ENCODE results near the gene RPL32.
A peak's percentile ranks its signal among the peaks of the same experiment; 100 is the strongest.

DNA sequence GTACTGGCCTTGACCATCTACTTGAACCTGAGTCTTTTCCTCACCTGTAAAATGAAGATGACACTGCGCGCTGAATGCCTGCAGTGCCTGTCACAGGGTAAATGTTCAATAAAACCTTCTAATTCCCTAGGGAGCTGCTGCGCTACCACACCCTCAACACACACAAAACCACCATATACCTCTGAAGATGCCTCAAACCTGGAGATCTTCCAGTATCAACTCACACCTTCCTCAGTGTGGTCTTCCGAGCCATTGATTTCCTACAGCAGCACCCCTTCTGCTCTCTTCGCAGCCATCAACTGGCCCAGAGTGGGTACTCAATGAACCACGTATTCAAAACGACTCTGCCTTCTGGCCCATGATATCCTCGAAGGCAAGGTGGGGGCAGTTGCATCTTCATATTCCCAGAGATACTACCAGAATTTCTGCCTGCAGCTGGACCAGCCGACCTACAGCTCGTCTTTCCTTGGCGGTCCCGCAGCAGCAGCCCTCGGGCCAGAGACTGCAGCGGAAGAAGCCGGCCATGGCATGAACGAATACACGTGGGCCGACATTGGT is 695 bp downstream of the RPL32 start:
- TF ChIP-seq CTCF (IDR thresholded peaks at IDR 0.05 in 2 of 3, conservative IDR thresholded peaks at IDR 0.05 in 1 of 3; ENCODE audit: borderline replicate concordance in 1 of 3, insufficient read depth in 1 of 3, low read depth in 2 of 3, low read length in 2 of 3) (no peak), RAD21 (IDR thresholded peaks at IDR 0.05; ENCODE audit: low read depth) (no peak), POLR2A (IDR thresholded peaks at IDR 0.05; ENCODE audit: borderline replicate concordance, extremely low read depth, insufficient read depth, insufficient read length) (no peak), SIN3A (IDR thresholded peaks at IDR 0.05; ENCODE audit: low read depth) (peak; percentile 28; the same call in 1 of the 2 replicates), EGR1 (IDR thresholded peaks at IDR 0.05; ENCODE audit: low read depth) (no peak), REST (IDR thresholded peaks at IDR 0.05; ENCODE audit: low read depth) (no peak), SRF (IDR thresholded peaks at IDR 0.05; ENCODE audit: low read depth) (no peak), POLR2AphosphoS5 (IDR thresholded peaks at IDR 0.05; ENCODE audit: low read depth, low read length) (no peak), EZH2 (IDR thresholded peaks at IDR 0.05) (no peak), ZFX (IDR thresholded peaks at IDR 0.05) (no peak), CEBPB (IDR thresholded peaks at IDR 0.05; ENCODE audit: low read depth) (no peak), MAX (IDR thresholded peaks at IDR 0.05) (no peak)
- TF ChIP-seq, protein P1, sequence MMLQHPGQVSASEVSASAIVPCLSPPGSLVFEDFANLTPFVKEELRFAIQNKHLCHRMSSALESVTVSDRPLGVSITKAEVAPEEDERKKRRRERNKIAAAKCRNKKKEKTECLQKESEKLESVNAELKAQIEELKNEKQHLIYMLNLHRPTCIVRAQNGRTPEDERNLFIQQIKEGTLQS (IDR thresholded peaks at IDR 0.05) = no peak
